ENCODE data around the gene AUH. TPM values are rescaled to one million over a fixed set of nuclear protein-coding genes. Genes with fewer than 3 reads are reported as not detected.
"Not testable (repeated sequence)": the region's sequence is repeated elsewhere in the genome, so short reads cannot be mapped to it uniquely, and the experiment has no call there.

AUH gene
- total RNA-seq, 2 donors from 2014 or later, result 58.0 to 76.1 TPM

GRCh38 chr9:91382298-91382697, 20.6 kb upstream of the AUH start:
- no peaks in the 10 kb centered on the region for H3K4me1 ChIP-seq (replicated peaks)
- no peak overlapping the region for H3K4me3 ChIP-seq
- 86% methylated on average over 4 of the region's 4 CpGs for WGBS
- intact Hi-C loops (cut with DNase I), result no loop called here
- TF ChIP-seq CTCF (IDR thresholded peaks at IDR 0.05) (no peak), POLR2A (IDR thresholded peaks at IDR 0.05) (no peak)
- no peak overlapping the region for H3K27ac ChIP-seq
- no peak for DNase-seq (ENCODE audit: low spot score)
- H3K9me3 ChIP-seq, result no peaks in the 10 kb centered on the region
- no peaks in the 10 kb centered on the region for H3K36me3 ChIP-seq
- no peaks in the 10 kb centered on the region for H3K27me3 ChIP-seq (replicated peaks; ENCODE audit: insufficient read depth)

- no peaks in the 10 kb centered on the region for H3K9me3 ChIP-seq
- 72% methylated on average over 3 of the region's 3 CpGs for WGBS
- H3K4me3 ChIP-seq, result no peak overlapping the region
- H3K27ac ChIP-seq, result no peak overlapping the region
- no peaks in the 10 kb centered on the region for H3K27me3 ChIP-seq (replicated peaks; ENCODE audit: insufficient read depth)
- H3K4me1 ChIP-seq (replicated peaks), result no peaks in the 10 kb centered on the region
- DNase-seq (ENCODE audit: low spot score), result no peak
- intact Hi-C loops (cut with DNase I), result no loop called here
- TF ChIP-seq POLR2A (IDR thresholded peaks at IDR 0.05) (no peak), CTCF (IDR thresholded peaks at IDR 0.05) (no peak), POLR2AphosphoS5 (IDR thresholded peaks at IDR 0.05) (no peak)
- no peaks in the 10 kb centered on the region for H3K36me3 ChIP-seq
Measured at GRCh38 chr9:91379426-91379825, 17.7 kb upstream of the AUH start.

- Histone ChIP-seq H3K27me3 (replicated peaks; ENCODE audit: insufficient read depth) (no peaks in the 10 kb centered on the region), H3K4me1 (replicated peaks) (no peaks in the 10 kb centered on the region), H3K4me3 (no peak overlapping the region), H3K27ac (no peak overlapping the region), H3K36me3 (no peaks in the 10 kb centered on the region), H3K9me3 (no peaks in the 10 kb centered on the region)
- no peak for TF ChIP-seq POLR2A (IDR thresholded peaks at IDR 0.05)
- no peak for TF ChIP-seq CTCF (IDR thresholded peaks at IDR 0.05)
- no peak for DNase-seq (ENCODE audit: low spot score)
- intact Hi-C loops (cut with DNase I), result no loop called here
- 74% methylated on average over 2 of the region's 2 CpGs for WGBS
Measured at GRCh38 chr9:91378695-91379127, 17.0 kb upstream of the AUH start.

- DNase-seq (ENCODE audit: low spot score); H3K27ac ChIP-seq; H3K4me1 ChIP-seq (replicated peaks): not testable (repeated sequence)
Measured at GRCh38 chr9:91378054-91378453, 16.3 kb upstream of the AUH start.

GRCh38 chr9:91376239-91376638, 14.5 kb upstream of the AUH start:
- H3K27ac ChIP-seq, result no peak overlapping the region
- DNase-seq (ENCODE audit: low spot score), result no peak
- H3K27me3 ChIP-seq (replicated peaks; ENCODE audit: insufficient read depth), result no peaks in the 10 kb centered on the region
- H3K4me1 ChIP-seq (replicated peaks), result no peaks in the 10 kb centered on the region
- H3K4me3 ChIP-seq, result no peak overlapping the region
- WGBS, result 68% methylated on average over 4 of the region's 4 CpGs
- no peaks in the 10 kb centered on the region for H3K9me3 ChIP-seq
- TF ChIP-seq POLR2AphosphoS5 (IDR thresholded peaks at IDR 0.05) (no peak), POLR2A (IDR thresholded peaks at IDR 0.05) (no peak), CTCF (IDR thresholded peaks at IDR 0.05) (no peak)
- H3K36me3 ChIP-seq, result no peaks in the 10 kb centered on the region
- intact Hi-C loops (cut with DNase I), result no loop called here

More at GRCh38 chr9:91378054-91378453, 16.3 kb upstream of the AUH start:
- H3K36me3 ChIP-seq; H3K27me3 ChIP-seq (replicated peaks; ENCODE audit: insufficient read depth); H3K9me3 ChIP-seq; H3K4me3 ChIP-seq; intact Hi-C loops (cut with DNase I): not testable (repeated sequence)
- WGBS, result 94% methylated on average over 3 of the region's 3 CpGs
